AG09309 (cell line): Measurements from ENCODE around the gene PCBP3.
A peak's percentile ranks its signal among the peaks of the same experiment; 100 is the strongest.
"Not testable (repeated sequence)": the region's sequence is repeated elsewhere in the genome, so short reads cannot be mapped to it uniquely, and the experiment has no call there.

Source experiments
- DNase-seq: peaks from one replicate; pipeline ENCODE4 v3.0.0-alpha.2; 2010; ENCODE audit warnings: low read depth
- H3K4me3 ChIP-seq: 2 replicates; pipeline ENCODE4 v1.5.1; 2011; ENCODE audit warnings: mild to moderate bottlenecking, low read depth, low read length, moderate library complexity; ENCODE audit not compliant: control insufficient read depth
- CTCF ChIP-seq: IDR thresholded peaks from 2 replicates; pipeline ENCODE4 v1.5.1; 2011; ENCODE audit warnings: mild to moderate bottlenecking, low read depth, low read length, inconsistent platforms; ENCODE audit not compliant: insufficient read depth, control insufficient read depth; ENCODE audit errors: missing control alignments

Gene PCBP3

DNA sequence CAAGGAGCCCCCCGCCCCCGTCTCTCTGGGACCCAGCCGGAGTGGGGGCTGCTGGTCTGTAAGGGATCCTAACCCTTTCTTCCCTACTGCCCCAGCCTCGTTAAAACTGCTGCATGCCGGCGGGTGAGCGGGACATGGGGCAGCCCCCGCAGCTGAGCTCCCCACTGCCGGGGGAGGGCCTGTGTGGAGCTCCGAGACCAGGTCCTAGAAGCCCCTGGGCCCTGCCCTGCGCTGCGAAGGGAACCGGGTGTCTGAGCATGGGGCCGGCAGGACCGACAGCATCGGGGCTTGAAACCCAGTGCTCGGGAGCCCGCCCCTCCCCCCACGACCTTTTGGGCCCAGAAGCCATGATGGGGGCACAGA is 328.8 kb downstream of the PCBP3 start:
- no peak for DNase-seq
- peak overlapping the region; percentile 31 for H3K4me3 ChIP-seq
- no peak for TF ChIP-seq CTCF

GRCh38 chr21:45972716-45973474 is 329.4 kb downstream of the PCBP3 start:
- no peak for TF ChIP-seq CTCF
- H3K4me3 ChIP-seq: peak overlapping the region; percentile 50
- no peak for DNase-seq

DNA sequence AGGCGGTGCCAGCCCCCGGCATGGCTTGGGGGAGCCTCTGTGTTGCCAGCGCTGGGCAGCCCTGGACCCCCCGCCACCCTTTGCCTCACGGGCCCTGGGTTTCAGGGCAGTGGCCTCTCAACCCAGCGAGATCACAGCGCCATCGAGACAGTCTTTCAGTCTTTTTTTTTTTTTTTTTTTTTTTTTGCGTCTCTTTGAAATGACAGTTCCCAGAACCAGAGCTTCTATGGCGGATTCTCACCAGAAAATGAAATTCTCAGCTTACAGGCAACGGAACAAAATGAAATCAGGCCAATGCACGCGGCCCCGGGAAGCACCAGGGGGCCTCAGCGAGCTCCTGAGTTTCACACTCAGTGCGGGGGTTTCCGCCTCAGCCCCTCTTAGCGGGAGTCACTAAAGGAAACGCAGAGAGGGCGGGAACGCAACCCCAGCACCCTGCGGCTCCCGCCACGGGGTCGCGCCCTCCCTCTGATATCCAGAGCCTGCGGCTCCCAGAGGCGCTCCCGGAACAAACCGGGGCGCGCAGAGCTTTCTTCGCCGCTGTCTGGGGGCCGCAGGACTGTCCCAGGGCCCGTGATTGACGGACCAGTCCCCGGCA is 330.0 kb downstream of the PCBP3 start:
- peak overlapping the region; percentile 50 for H3K4me3 ChIP-seq
- DNase-seq: no peak
- TF ChIP-seq CTCF: peak; percentile 82

GRCh38 chr21:45974073-45975019 is 330.8 kb downstream of the PCBP3 start:
- no peak for DNase-seq
- peak overlapping the region; percentile 50 for H3K4me3 ChIP-seq
- TF ChIP-seq CTCF: no peak

- no peak for DNase-seq
- peak overlapping the region; percentile 50 for H3K4me3 ChIP-seq
- no peak for TF ChIP-seq CTCF
These were observed 331.6 kb downstream of the PCBP3 start for GRCh38 chr21:45975020-45975666.

GRCh38 chr21:45975667-45976409 is 332.3 kb downstream of the PCBP3 start:
- H3K4me3 ChIP-seq, DNase-seq: not testable (repeated sequence)
